T-cell (primary cell): Measurements from ENCODE around the gene NOTCH1. TPM values are rescaled to one million over a fixed set of nuclear protein-coding genes. Genes with fewer than 3 reads are reported as not detected.

Experiments used
- ATAC-seq, 4 experiments: fragments of 200-7000 bp in 3 of 4; fragments of 150-1000 bp in 1 of 4; cut with Tn5 transposase; replicated peaks in 1 of 4; 1 replicate in 3 of 4; 2 replicates in 1 of 4; pipeline ENCODE4 v1.10.0; 2021; ENCODE audit warnings: moderate library complexity in 3 of 4, mild to moderate bottlenecking in 2 of 4, moderate number of reproducible peaks in 1 of 4
- CTCF ChIA-PET, 2 donors: fragments of 300-600 bp; sonication (Branson Sonifier 250); formaldehyde crosslinking; loops; one replicate each; lab custom pipeline; 2022; ENCODE audit warnings: antibody characterized with exemption in 2 of 2; lab: Charles Lee
- POLR2A ChIA-PET, 2 donors: fragments of 300-600 bp; sonication (Branson Sonifier 250); formaldehyde crosslinking; loops; one replicate each; lab custom pipeline; 2022; ENCODE audit warnings: antibody characterized with exemption in 2 of 2; lab: Charles Lee
- DNase-seq, 35 experiments: peaks; one replicate each; pipeline versions ENCODE4 v3.0.0 to v3.0.0-alpha.2; 2013 to 2023
- H3K27ac ChIP-seq: one replicate; pipeline ENCODE4 v1.5.1; 2013; ENCODE audit warnings: low read length
- H3K27me3 ChIP-seq, 2 experiments: replicated peaks in 1 of 2; 1 replicate in 1 of 2; 2 replicates in 1 of 2; pipeline versions ENCODE4 v1.6.1 to v1.7.0; 2013; ENCODE audit warnings: low read length in 1 of 2, mixed read lengths in 1 of 2; ENCODE audit not compliant: control insufficient read depth in 2 of 2, insufficient read depth in 2 of 2; ENCODE audit errors: extremely low read depth in 1 of 2
- H3K36me3 ChIP-seq, 2 donors: 1 replicate in 1 of 2; 2 replicates in 1 of 2; pipeline versions ENCODE4 v1.6.1 to v1.7.0; 2013; ENCODE audit warnings: low read length in 1 of 2; ENCODE audit not compliant: control insufficient read depth in 2 of 2, insufficient read depth in 1 of 2; ENCODE audit errors: extremely low read depth in 1 of 2
- H3K4me1 ChIP-seq, 2 experiments: 1 replicate in 1 of 2; 2 replicates in 1 of 2; pipeline versions ENCODE4 v1.6.1 to v1.7.0; 2013; ENCODE audit warnings: low read length in 2 of 2, mixed read lengths in 1 of 2; ENCODE audit not compliant: insufficient read depth in 2 of 2, control insufficient read depth in 1 of 2; ENCODE audit errors: extremely low read depth in 1 of 2
- H3K4me3 ChIP-seq, 2 donors: 1 replicate in 1 of 2; 2 replicates in 1 of 2; pipeline versions ENCODE4 v1.5.1 to v1.7.0; 2013; ENCODE audit warnings: mild to moderate bottlenecking in 2 of 2, low read length in 1 of 2, moderate library complexity in 1 of 2; ENCODE audit not compliant: control insufficient read depth in 1 of 2; ENCODE audit errors: extremely low read depth in 1 of 2
- H3K9me3 ChIP-seq: 2 replicates; pipeline ENCODE4 v1.7.0; 2013
- H3K27ac Mint-ChIP-seq, 2 donors: one replicate each; pipeline ENCODE4 v1.8.0; 2020 to 2021; ENCODE audit warnings: mild to moderate bottlenecking in 2 of 2, mixed read lengths in 2 of 2
- H3K27me3 Mint-ChIP-seq, 2 donors: one replicate each; pipeline ENCODE4 v1.8.0; 2021 to 2022; ENCODE audit warnings: mixed read lengths in 2 of 2
- H3K36me3 Mint-ChIP-seq: one replicate; pipeline ENCODE4 v1.8.0; 2021; ENCODE audit warnings: mixed read lengths
- H3K4me1 Mint-ChIP-seq, 3 donors: one replicate each; pipeline ENCODE4 v1.8.0; 2020 to 2022; ENCODE audit warnings: mixed read lengths in 3 of 3, mild to moderate bottlenecking in 1 of 3
- H3K4me3 Mint-ChIP-seq, 3 donors: one replicate each; pipeline ENCODE4 v1.8.0; 2020 to 2022; ENCODE audit warnings: mild to moderate bottlenecking in 3 of 3, mixed read lengths in 3 of 3, moderate library complexity in 3 of 3
- H3K9me3 Mint-ChIP-seq, 3 donors: one replicate each; pipeline ENCODE4 v1.8.0; 2020 to 2022; ENCODE audit warnings: mixed read lengths in 3 of 3
- WGBS: methylation state at CpG from one replicate; pipeline ENCODE4 v1.1.5; 2013; ENCODE audit warnings: missing lambda C conversion rate; ENCODE audit not compliant: insufficient coverage; 5-methylcytosine and 5-hydroxymethylcytosine counted together
- total RNA-seq, 35 experiments: library from RNA in 6 of 35; stranded (reverse) in 6 of 35; fragments of 120-200 nt in 1 of 35; gene quantifications; one replicate each; pipeline versions ENCODE4 v1.2.1 to v1.2.4 and lab custom pipeline; 2013 to 2026

NOTCH1 gene
- total RNA-seq, 5 donors from 2014 or later (not counting 1 experiment from before 2014, with no cell fraction given): 50.1 to 96.1 (median 84.1) TPM

- Histone ChIP-seq H3K27ac (no peak overlapping the region), H3K36me3 (no peaks in the 10 kb centered on the region), H3K9me3 (no peaks in the 10 kb centered on the region), H3K27me3 (peaks cover 0 to 61% of the 10 kb centered on the region in 2 experiments), H3K4me1 (peaks cover 15 to 35% of the 10 kb centered on the region in 2 experiments), H3K4me3 (no peak overlapping the region)
- 86% methylated on average over 23 of the region's 29 CpGs for WGBS
- Mint-ChIP-seq H3K4me3 (peak overlapping the region in 1 of 3 donors; percentile 61), H3K9me3 (no peaks in the 10 kb centered on the region), H3K36me3 (no peaks in the 10 kb centered on the region), H3K27ac (no peak overlapping the region), H3K27me3 (peaks cover 5 to 10% of the 10 kb centered on the region in 2 donors), H3K4me1 (peaks cover 12 to 22% (median 15%) of the 10 kb centered on the region in 3 donors)
- DNase-seq (no peak), ATAC-seq (no peak)
- POLR2A ChIA-PET: no interaction called here
- CTCF ChIA-PET: no interaction called here
Observed at GRCh38 chr9:136589766-136590763, 44.2 kb upstream of the NOTCH1 start.

DNA sequence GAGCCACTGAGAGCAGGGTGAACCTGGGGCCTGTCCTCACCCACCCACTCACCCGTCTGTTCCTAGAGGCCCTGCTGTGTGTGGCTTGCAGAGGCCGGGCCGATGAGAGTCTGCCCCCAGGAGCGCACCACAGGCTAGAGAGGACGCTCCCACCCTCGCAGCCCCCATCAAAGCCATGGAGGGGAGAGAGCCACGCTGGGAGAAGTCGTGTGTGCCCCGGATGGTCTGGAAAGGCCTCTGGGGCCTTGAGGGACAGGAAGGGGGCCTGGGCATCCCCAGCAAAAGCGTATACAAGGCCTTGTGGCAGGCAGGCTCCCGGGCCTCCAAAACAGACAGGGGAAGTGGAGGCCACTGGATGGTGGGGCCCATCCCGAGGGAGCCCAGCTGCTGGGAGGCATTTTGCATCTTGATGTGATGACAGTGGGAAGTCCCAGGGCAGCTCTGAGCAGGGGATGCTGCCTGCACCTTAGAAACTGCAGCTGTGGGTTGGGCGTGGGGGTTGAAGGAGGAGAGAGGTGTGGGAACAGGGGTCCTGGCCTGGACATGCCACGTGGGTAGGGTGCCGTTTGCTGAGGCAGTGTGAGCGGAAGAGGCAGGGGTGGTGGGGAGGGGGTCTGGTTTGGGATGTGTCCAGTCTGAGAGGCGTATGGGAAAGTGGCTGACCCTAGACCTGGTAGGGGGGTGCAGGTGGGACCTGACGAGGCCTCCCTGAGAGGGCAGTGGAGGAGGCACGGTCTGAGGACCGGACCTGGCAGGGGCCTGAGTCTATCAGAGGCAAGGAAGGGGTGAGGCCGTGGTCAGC, 43.0 kb upstream of the NOTCH1 start:
- Mint-ChIP-seq H3K4me1 (peaks cover 12 to 22% (median 15%) of the 10 kb centered on the region in 3 donors), H3K27ac (peak overlapping the region; percentile 39 to 52), H3K4me3 (peak overlapping the region in 2 of 3 donors; percentile 21 to 72), H3K36me3 (no peaks in the 10 kb centered on the region), H3K9me3 (no peaks in the 10 kb centered on the region), H3K27me3 (peaks cover 0 to 7% of the 10 kb centered on the region in 2 donors)
- H3K27ac ChIP-seq: no peak overlapping the region
- H3K4me3 ChIP-seq: peak overlapping the region in 1 of 2 donors; percentile 39
- no peaks in the 10 kb centered on the region for H3K9me3 ChIP-seq
- ChIA-PET CTCF (interaction anchor here (0.6 to 0.7 kb wide), 2 partner anchors 41 to 372 kb away, joined by 3 to 4 read pairs; no protein-coding TSS in a partner anchor), POLR2A (no interaction called here)
- ATAC-seq (peak in 3 of 4 experiments; percentile 18 to 34 (median 29)), DNase-seq (no peak)
- no peaks in the 10 kb centered on the region for H3K36me3 ChIP-seq
- H3K27me3 ChIP-seq: peaks cover 0 to 63% of the 10 kb centered on the region in 2 experiments
- peaks cover 15 to 35% of the 10 kb centered on the region in 2 experiments for H3K4me1 ChIP-seq
- WGBS: 51% methylated on average over 13 of the region's 21 CpGs

DNA sequence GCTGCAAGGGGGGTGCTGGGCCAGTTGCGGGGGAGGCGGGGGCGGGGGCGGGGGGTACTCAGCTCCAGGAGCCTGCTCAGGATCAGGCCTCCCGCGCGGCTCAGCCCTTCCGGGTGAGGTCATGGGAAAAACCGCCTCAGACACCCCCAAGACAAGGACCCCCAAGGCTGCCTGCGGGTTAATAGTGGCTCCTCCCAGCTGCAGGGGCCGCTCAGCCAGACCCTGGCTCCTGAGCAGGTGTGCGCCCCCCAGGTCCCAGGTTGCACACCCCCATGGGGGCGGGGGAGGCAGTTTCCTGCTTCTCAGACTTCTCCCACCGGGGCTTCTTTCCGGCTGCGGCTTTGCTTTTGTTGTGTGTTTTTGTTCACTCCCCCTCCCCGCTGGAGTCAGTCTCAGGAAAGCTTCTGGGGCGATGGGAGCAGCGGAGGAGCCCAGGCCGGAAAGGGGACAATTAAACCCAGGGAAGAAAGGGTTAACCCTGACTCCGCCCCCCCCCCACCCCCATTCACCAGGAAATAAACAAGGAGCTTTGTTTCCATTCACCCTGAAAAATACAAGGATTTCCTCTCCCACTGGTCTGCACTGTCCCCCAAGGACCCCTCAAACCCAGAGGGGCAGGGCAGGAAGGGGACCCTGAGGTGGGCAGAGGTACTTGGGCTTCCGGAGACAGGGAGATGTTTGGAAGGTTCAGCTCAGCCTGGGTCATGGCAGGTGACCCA, 42.3 kb upstream of the NOTCH1 start:
- no peaks in the 10 kb centered on the region for H3K36me3 Mint-ChIP-seq
- peak overlapping the region; percentile 39 to 52 for H3K27ac Mint-ChIP-seq
- peak overlapping the region; percentile 13 to 72 (median 21) for H3K4me3 Mint-ChIP-seq
- ChIA-PET POLR2A (no interaction called here), CTCF (interaction anchor here (0.6 to 0.7 kb wide), 2 partner anchors 42 to 372 kb away, joined by 3 to 4 read pairs; no protein-coding TSS in a partner anchor)
- H3K27me3 Mint-ChIP-seq: peaks cover 0 to 6% of the 10 kb centered on the region in 2 donors
- peak in 9 of 35 experiments; percentile 4 to 36 (median 21) for DNase-seq
- no peak overlapping the region for H3K27ac ChIP-seq
- no peaks in the 10 kb centered on the region for H3K36me3 ChIP-seq
- no peaks in the 10 kb centered on the region for H3K9me3 ChIP-seq
- ATAC-seq: peak in 3 of 4 experiments; percentile 29 to 55 (median 44)
- no peaks in the 10 kb centered on the region for H3K9me3 Mint-ChIP-seq
- peak overlapping the region in 1 of 2 donors; percentile 39 for H3K4me3 ChIP-seq
- peaks cover 0 to 65% of the 10 kb centered on the region in 2 experiments for H3K27me3 ChIP-seq
- 5% methylated on average over 10 of the region's 22 CpGs for WGBS
- peaks cover 12 to 22% (median 15%) of the 10 kb centered on the region in 3 donors for H3K4me1 Mint-ChIP-seq
- peaks cover 15 to 35% of the 10 kb centered on the region in 2 experiments for H3K4me1 ChIP-seq

DNA sequence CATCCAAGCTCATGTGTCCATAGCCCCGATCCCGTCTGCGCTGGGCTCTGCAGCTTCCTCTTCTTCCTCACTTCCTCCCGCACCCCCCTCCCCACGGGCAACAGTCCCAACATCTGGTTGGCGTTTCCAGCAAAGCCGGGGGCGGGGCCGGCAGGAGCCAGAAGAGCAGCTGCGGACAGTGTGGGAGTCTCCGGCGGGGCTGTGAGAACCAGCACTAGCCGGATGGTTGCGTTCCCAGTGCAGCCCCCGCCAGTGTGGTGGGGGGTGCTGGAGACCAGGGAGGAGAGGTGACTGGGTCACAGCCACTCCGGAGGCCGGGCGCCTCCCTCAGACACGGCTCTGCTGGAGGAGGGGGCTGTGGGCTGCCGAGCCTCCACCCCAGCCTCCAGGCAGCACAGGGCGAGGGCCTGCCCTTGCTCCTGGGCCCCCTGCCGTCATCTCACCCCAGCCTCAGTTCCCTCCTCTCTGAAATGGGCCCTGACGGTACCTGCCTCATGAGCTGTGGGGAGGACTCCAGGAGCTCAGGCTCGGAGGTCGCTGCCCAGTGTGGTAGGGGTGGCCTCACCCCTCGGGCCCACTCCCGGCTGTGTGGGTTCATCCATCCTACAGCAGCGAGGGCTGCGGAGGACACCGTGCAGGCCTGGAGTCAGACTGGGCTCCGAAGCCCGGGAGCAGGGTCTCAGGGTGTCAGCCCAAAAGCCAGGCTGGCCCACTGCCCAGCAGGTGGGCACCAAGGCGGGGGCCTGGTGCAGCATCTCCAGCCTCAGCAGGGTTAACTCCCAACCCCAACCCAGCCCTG, 41.5 kb upstream of the NOTCH1 start:
- Mint-ChIP-seq H3K4me3 (no peak overlapping the region), H3K4me1 (peaks cover 12 to 22% (median 15%) of the 10 kb centered on the region in 3 donors), H3K36me3 (no peaks in the 10 kb centered on the region), H3K9me3 (no peaks in the 10 kb centered on the region), H3K27me3 (peaks cover 0 to 6% of the 10 kb centered on the region in 2 donors), H3K27ac (no peak overlapping the region)
- no peak for DNase-seq
- ChIA-PET POLR2A (no interaction called here), CTCF (interaction anchor here in 1 of 2 donors (0.5 kb wide), 1 partner anchor 57 kb away, joined by 3 read pairs; no protein-coding TSS in a partner anchor)
- H3K27me3 ChIP-seq: peaks cover 0 to 65% of the 10 kb centered on the region in 2 experiments
- H3K27ac ChIP-seq: no peak overlapping the region
- H3K9me3 ChIP-seq: no peaks in the 10 kb centered on the region
- H3K36me3 ChIP-seq: no peaks in the 10 kb centered on the region
- H3K4me1 ChIP-seq: peaks cover 15 to 35% of the 10 kb centered on the region in 2 experiments
- WGBS: 69% methylated on average over 19 of the region's 33 CpGs
- ATAC-seq: no peak
- no peak overlapping the region for H3K4me3 ChIP-seq

DNA sequence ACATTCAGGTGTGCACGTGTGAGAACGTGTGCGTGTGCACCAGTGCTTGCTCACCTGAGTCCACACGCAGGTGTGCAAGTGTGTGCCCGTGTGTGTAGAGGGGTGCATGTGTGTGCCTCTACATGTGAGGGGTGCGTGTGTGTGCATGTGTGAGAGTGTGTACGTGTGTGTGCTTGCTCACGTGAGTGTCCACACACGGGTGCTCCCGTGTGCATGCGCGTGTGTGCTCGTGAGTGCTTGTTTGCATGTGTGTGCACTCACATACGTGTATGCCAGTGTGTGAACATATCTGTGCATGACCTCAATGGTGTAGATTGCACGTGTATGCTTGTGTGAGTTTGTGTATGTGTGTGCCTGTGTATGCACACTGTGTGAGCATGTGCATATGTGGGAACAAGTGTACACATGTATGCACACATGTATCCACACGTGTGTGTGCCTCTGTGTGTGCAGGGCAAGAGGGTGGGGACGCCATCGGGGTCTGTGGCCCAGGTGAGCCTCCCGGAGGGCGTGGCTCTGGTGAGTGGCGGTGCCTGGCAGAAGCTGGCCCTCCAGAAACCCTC, 40.6 kb upstream of the NOTCH1 start:
- H3K4me3 Mint-ChIP-seq: no peak overlapping the region
- whole genome bisulfite sequencing: 86% methylated on average over 20 of the region's 21 CpGs
- no peak for ATAC-seq

More for the DNA sequence above, 40.6 kb upstream of the NOTCH1 start:
- Histone ChIP-seq H3K4me3 (no peak overlapping the region), H3K27me3 (peaks cover 0 to 65% of the 10 kb centered on the region in 2 experiments), H3K9me3 (no peaks in the 10 kb centered on the region), H3K36me3 (no peaks in the 10 kb centered on the region), H3K4me1 (peaks cover 15 to 35% of the 10 kb centered on the region in 2 experiments), H3K27ac (no peak overlapping the region)
- POLR2A ChIA-PET: no interaction called here
- no peak for DNase-seq
- H3K9me3 Mint-ChIP-seq: no peaks in the 10 kb centered on the region
- H3K27me3 Mint-ChIP-seq: peaks cover 0 to 6% of the 10 kb centered on the region in 2 donors
- H3K27ac Mint-ChIP-seq: no peak overlapping the region
- CTCF ChIA-PET: no interaction called here
- H3K36me3 Mint-ChIP-seq: no peaks in the 10 kb centered on the region
- peaks cover 12 to 22% (median 15%) of the 10 kb centered on the region in 3 donors for H3K4me1 Mint-ChIP-seq
